HG03460 (cell line): ENCODE results near the gene PI4KB.
A peak's percentile ranks its signal among the peaks of the same experiment; 100 is the strongest.
"Not testable (repeated sequence)": the region's sequence is repeated elsewhere in the genome, so short reads cannot be mapped to it uniquely, and the experiment has no call there.

Experiments
- ATAC-seq: cut with Tn5 transposase; IDR thresholded peaks from one replicate; pipeline ENCODE4 v1.9.1; 2021; ENCODE audit not compliant: unreplicated experiment

The PI4KB gene

GRCh38 chr1:151327223-151327902 lies at the start of gene PI4KB:
Gene PI4KB (minus strand): TSS chr1:151327416. CDS start chr1:151316481, 10,935 bp downstream.
- ATAC-seq = peak; percentile 81

GRCh38 chr1:151373196-151373595 lies 46.0 kb upstream of the PI4KB start:
- ATAC-seq = no peak

DNA sequence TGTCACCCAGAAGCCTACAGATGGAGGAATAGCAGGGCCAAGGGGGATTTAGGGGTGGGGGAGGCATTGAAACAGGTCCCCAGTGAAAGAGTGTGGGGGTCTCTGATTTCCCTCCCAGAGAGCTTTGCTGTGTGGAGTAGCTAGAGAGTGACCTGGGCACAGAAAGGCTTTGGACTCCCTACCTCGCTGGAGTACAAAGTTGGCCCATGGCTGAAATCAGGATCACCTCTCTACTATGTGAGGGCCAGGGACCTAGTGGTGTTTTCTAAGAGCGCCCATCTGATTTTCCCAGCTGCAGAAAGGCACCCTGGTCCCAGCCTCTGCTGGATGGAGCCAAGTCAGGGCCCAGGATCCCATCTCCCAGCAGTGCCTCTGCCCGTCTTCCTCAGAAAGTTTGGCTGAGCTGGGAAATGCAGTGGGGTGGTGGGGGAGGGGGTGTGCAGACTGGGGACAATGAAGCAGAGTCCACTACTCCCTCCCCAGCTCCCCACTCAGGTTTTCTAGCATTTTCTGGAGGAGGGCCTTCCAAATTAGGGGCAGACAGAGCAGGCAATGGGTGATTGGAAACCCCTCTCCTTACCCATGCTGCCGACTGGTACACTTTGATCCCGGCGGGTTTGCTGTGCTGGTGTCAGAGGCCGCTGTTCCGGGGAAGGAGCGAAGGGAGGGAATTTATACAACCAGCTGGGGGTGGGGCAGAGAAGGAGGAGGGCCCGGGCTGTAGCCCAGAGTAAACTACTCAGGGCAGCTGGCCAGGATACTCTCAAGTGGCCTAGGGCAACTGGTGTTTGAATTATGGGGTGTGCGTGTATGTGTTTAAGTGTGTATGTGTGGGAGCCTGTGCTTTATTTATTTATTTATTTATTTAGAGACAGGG lies 45.1 kb upstream of the PI4KB start, which contains the start of gene SELENBP1:
TSS of gene SELENBP1 (minus strand) at position 648 of the 877 bp plus-strand sequence. CDS start at position 584, 64 bp downstream.
- no peak for ATAC-seq

DNA sequence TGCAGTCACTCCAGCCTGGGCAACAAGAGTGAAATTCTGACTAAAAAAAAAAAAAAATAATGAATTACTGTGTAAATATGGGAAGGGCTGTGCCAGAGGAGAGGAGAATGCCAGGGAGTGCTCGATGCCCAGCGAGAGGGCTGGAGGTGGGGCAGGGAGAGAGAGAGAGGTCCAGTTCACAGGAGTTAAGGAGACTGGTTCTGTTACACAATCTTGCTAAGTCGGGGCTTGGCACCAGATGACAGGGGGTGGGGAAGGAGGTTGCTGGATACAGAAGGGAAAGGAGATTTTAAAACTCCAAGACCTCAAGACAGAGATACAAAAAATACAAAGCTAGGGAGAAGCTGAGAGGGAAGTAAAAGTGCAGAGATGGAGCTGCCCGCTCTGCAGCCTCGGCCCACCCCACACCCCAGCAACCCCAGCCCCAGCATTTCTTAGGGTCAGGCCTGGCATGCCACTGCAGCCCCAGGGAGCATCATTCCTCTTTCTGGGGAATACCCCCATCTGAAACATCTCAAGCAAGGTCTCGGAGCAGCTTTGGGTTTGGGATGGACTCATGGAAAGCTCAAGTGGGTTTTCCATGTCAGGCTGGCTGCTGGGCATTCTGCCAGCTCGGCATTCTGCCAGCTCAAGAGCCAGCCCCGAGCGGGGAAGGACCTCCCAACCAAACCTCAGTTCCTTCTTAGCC lies 44.3 kb upstream of the PI4KB start:
- no peak for ATAC-seq

- ATAC-seq = no peak
Measured at GRCh38 chr1:151370211-151370911, 43.1 kb upstream of the PI4KB start.

DNA sequence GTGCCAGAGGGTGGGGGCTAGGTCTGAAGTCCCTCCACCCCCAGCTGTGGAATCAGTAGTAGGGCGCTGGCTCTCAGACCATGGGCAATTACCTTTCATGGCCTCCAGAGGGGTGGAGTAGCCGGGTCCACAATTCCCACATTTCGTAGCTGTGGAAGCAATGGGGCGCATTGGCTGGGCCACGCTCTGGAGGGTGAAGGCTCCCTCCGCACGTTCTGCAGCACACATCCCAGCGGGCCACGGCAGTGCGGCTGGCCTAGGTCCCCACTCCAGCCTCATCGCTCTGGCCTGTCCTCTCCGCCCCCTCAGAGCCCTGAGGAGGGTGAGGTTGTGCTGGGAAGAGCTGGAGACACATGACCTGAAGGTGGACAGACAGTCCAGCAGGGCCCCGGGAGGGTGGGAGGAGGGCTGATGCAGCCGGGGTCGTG lies 42.4 kb upstream of the PI4KB start:
- no peak for ATAC-seq

GRCh38 chr1:151369302-151369610 lies 42.0 kb upstream of the PI4KB start:
- no peak for ATAC-seq

- no peak for ATAC-seq
Measured at GRCh38 chr1:151368393-151369301, 41.4 kb upstream of the PI4KB start.

DNA sequence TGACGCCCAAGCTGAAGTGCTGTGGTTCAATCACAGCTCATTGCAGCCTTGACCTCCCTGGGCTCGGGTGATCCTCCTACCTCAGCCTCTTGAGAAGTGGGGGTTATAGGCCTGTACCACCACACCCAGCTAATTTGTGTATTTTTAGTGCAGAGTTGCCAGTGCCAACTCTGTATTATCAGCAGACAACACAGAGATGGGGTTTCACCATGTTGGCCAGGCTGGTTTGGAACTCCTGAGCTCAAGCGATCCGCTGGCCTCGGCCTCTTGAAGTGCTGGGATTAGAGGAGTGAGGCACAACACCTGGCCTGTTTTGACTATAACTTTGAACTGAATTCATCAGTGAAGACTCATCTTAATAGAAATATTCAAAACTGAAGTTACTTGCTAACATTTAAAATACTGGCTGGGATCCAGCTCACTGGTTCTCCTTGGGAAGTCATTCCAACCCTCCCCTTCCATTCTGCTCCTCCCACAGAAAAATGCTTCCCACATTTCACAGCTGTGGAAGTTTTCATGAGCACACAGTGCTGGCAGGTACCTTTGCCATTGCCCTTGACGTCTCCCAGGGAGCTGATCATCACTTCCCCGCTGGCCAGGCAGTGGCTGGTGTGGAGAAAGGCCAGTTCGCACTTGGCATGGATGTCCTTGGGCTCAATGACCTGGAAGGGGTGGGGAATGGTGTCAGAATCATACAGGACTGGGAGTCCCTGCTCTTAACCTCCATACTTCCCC lies 40.6 kb upstream of the PI4KB start:
- no peak for ATAC-seq

GRCh38 chr1:151364996-151365395 lies 37.8 kb upstream of the PI4KB start:
- ATAC-seq = no peak

DNA sequence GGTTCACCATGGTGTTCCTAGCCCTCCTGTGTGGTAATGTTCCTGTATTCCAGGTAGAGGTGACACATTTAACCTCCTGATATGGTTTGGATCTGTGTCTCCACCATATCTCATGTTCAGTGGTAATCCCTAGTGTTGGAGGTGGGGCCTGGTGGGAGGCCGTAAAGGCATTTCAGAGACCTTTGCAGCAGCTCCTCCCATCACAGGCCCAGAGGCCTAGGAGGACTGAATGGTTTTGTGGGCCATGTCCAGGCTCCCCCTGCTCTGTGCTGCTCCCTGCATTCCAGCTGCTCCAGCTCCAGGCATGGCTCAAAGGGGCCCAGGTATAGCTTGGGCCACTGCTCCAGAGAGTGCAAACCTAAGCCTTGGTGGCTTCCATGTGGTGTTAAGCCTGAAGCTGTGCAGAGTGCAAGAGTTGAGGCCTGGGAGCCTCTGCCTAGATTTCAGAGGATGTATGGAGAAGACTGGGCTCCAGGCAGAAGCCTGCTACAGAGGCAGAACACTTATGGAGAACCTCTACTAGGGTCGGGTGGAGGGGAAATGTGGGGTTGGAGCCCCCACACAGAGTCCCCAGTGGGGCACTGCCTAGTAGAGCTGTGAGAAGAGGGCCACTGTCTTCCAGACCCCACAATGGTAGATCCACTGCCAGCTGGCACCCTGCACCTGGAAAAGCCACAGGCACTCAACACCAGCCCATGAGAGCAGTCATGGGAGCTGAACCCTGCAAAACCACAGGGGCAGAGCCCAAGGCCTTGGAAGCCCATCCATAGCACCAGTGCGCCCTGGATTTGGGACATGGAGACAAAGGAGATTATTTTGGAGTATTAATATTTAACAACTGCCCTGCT lies 35.3 kb upstream of the PI4KB start:
- ATAC-seq = no peak

GRCh38 chr1:151361883-151362282 lies 34.7 kb upstream of the PI4KB start:
- ATAC-seq = no peak

GRCh38 chr1:151356696-151357095 lies 29.5 kb upstream of the PI4KB start:
- no peak for ATAC-seq

DNA sequence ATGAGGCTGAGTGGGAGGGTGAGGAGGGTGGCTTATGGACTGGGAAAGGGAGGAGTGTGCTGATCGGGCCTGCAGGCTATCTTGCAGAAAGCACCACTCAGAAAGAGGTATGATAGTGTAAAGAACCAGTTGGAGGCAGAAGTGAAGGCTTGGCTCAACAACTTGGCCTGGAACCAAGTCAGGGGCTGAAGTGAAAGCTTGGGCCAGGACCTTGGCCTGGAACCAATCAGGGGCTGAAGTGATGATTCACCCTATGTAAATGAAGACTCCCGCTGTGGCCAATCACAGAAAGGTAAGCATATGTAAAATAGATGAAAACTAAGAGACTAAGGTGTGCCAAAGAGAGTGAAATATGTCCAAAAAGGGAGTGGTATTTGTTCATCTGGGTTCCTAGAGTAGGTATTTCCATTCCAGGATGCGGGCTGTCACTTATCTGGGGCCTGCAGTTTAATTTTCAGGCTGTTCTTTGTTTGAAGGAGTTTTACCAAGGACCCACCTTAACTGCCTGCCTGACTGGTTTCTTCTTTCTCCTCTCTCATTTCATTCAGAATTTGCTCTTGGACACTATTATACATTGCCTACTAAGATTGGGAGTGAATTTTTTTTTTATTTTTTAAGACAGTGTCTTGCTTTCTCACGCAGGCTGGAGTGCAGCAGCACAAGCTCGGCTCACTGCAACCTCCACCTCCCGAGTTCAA lies 25.0 kb upstream of the PI4KB start:
- no peak for ATAC-seq

DNA sequence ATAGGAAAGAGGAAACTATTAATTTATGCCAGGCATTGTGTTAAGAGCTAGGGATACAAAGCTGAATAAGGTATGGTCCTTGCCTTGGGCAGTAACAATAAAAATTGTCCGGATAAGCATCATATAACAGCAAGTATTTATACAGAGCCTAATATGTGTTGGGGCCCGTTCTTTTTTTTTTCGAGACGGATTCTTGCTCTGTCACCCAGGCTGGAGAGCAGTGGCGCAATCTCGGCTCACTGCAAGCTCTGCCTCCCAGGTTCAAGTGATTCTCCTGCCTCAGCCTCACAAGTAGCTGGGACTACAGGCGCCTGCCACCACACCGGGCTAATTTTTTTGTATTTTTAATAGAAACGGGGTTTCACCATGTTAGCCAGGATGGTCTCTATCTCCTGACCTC lies 23.1 kb upstream of the PI4KB start:
- ATAC-seq = not testable (repeated sequence)

DNA sequence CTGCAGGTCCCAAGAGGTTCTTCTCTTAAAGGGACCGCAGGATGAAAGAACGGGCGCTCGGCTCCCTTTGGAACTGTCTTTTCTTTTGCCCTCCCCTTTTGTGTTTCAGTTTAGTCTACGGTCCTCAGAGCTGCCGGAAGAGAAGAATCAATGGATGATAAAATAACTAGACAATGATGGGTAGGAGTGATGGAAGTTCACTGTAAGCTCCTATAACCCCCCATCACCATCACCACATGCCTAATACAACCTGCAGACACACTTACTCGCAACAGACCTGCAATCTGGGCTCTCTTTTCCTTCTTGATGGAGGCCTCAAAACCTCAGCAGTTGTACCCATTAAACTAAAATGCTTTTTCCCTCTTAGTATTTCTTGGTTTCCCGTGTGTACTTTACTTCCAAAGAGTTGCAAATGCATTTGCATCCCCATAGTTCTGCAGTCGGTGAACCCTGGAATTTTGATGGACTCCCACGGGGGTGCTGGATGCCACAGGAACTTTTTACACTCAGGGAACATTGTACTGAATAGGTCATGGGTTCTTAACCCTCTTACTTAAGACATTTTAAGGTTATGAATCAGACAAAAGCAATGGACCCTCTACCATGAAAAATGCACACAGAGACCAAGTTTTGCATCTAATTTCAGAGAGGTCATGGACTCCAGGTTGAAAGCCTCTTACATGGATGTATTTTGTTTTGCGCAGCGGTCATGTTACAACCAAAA lies 20.5 kb upstream of the PI4KB start:
- ATAC-seq = no peak
